Measurements from ENCODE around the gene PRR16.

DNA sequence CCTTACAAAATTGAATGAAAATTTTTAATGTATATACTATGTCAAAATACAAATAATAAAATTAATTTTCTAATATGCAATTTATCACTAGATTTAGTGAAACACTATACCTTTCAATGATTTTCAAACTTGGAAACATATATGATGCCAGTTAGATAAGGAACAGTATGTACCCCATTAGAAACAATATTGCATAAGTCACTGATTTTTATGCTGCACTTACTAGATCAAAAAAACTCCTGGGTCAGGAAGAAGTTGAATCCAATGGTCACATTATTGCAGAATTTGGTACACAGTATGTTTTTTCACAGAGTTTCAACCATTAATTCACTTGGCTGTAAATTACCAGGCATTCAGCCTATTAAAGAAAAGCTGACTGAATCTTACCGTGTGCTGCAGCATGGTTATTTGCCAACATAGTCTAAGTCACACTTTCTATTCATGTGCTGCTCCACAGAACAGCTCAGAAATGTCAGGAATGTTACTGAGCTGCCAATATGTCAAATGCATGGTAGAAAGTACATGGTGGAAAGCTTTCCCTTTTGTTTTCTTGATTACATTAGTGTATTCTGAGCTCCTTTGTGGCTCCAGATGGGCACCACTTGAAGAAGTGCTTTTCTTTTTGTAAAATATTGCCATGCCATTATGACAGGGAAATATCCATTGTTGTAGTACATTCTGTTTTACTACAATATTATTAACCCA lies 9.9 kb upstream of the PRR16 start:
- TF ChIP-seq, protein P1, sequence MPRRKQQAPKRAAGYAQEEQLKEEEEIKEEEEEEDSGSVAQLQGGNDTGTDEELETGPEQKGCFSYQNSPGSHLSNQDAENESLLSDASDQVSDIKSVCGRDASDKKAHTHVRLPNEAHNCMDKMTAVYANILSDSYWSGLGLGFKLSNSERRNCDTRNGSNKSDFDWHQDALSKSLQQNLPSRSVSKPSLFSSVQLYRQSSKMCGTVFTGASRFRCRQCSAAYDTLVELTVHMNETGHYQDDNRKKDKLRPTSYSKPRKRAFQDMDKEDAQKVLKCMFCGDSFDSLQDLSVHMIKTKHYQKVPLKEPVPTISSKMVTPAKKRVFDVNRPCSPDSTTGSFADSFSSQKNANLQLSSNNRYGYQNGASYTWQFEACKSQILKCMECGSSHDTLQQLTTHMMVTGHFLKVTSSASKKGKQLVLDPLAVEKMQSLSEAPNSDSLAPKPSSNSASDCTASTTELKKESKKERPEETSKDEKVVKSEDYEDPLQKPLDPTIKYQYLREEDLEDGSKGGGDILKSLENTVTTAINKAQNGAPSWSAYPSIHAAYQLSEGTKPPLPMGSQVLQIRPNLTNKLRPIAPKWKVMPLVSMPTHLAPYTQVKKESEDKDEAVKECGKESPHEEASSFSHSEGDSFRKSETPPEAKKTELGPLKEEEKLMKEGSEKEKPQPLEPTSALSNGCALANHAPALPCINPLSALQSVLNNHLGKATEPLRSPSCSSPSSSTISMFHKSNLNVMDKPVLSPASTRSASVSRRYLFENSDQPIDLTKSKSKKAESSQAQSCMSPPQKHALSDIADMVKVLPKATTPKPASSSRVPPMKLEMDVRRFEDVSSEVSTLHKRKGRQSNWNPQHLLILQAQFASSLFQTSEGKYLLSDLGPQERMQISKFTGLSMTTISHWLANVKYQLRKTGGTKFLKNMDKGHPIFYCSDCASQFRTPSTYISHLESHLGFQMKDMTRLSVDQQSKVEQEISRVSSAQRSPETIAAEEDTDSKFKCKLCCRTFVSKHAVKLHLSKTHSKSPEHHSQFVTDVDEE (CRISPR knock-in tag; IDR thresholded peaks at IDR 0.05): 0 out of 2 replicates have a peak, but pooled peaks have one; percentile 55
- TF ChIP-seq SNAI2 (CRISPR knock-in tag; IDR thresholded peaks at IDR 0.05) (no peak), ESRRG (CRISPR knock-in tag; IDR thresholded peaks at IDR 0.05) (no peak), ISL1 (CRISPR knock-in tag; IDR thresholded peaks at IDR 0.05) (peak; percentile 80), PPARA (CRISPR knock-in tag; IDR thresholded peaks at IDR 0.05; ENCODE audit: borderline replicate concordance) (no peak), ZNF565 (CRISPR knock-in tag; conservative IDR thresholded peaks at IDR 0.05; ENCODE audit: low read depth) (no peak), ARNTL (CRISPR knock-in tag; IDR thresholded peaks at IDR 0.05; ENCODE audit: borderline replicate concordance, low read depth) (no peak), TOX (CRISPR knock-in tag; IDR thresholded peaks at IDR 0.05; ENCODE audit: borderline replicate concordance) (no peak), OSR1 (CRISPR knock-in tag; IDR thresholded peaks at IDR 0.05) (no peak)
